ENCODE data around the gene HIGD1A. TPM values are rescaled to one million over a fixed set of nuclear protein-coding genes. Genes with fewer than 3 reads are reported as not detected.

The HIGD1A gene
- polyA plus RNA-seq, 1 of the 3 experiments (the other 2 are of a cell fraction): 72.1 TPM

DNA sequence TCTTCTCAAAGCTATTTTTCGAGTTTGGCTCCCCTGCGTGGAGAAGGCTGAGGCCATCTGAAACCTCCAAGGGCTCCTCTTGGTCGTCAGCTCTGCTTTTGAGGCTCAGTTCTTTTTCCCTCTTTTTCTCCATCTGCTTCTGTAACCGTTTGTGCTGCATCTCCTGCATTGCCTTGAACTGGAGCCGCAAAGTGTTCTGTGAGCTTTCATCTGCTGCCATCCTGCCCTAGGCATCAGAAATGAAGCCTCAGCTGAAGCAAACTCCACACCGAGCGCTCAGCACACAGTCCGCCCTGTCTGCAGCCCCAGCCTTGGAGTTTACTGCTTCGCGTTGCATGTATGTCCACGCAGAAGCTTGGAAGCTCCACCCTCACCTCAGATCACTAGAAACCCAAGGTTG is 46.2 kb downstream of the HIGD1A start (continued):
- TF ChIP-seq, protein P1, sequence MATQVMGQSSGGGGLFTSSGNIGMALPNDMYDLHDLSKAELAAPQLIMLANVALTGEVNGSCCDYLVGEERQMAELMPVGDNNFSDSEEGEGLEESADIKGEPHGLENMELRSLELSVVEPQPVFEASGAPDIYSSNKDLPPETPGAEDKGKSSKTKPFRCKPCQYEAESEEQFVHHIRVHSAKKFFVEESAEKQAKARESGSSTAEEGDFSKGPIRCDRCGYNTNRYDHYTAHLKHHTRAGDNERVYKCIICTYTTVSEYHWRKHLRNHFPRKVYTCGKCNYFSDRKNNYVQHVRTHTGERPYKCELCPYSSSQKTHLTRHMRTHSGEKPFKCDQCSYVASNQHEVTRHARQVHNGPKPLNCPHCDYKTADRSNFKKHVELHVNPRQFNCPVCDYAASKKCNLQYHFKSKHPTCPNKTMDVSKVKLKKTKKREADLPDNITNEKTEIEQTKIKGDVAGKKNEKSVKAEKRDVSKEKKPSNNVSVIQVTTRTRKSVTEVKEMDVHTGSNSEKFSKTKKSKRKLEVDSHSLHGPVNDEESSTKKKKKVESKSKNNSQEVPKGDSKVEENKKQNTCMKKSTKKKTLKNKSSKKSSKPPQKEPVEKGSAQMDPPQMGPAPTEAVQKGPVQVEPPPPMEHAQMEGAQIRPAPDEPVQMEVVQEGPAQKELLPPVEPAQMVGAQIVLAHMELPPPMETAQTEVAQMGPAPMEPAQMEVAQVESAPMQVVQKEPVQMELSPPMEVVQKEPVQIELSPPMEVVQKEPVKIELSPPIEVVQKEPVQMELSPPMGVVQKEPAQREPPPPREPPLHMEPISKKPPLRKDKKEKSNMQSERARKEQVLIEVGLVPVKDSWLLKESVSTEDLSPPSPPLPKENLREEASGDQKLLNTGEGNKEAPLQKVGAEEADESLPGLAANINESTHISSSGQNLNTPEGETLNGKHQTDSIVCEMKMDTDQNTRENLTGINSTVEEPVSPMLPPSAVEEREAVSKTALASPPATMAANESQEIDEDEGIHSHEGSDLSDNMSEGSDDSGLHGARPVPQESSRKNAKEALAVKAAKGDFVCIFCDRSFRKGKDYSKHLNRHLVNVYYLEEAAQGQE (IDR thresholded peaks at IDR 0.05; ENCODE audit: low read depth, low read length): no peak
- TF ChIP-seq ZBTB33 (IDR thresholded peaks at IDR 0.05; ENCODE audit: borderline replicate concordance, low read depth): no peak

DNA sequence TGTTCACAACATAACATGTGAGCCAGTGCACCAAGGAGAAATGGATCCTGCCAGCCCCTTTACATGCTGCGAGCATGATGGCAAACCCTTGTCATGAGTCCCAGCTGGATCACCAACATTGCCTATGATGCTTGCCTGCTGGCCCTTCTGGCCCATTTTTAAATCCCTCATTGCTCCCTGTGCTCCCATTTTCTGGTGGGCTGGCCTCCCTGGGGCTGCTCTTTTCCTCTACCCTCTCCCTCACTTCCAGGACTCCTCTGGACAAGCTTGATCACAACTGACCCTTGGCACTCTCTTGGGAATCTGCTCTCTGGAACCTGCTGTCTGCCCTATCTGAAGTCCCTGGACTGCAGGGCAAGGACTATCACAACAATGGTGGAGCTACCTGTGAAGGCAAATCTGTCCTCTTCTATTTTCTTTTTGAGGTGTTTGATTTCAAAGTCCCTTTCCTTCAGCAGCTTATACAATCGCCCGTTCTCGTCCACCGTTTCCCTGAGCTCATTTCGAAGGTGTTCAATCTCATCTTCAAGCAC is 47.5 kb downstream of the HIGD1A start:
- H3K79me2 ChIP-seq (ENCODE audit: insufficient read depth): no peaks in the 10 kb centered on the region
- H4K20me1 ChIP-seq (ENCODE audit: insufficient read depth): no peaks in the 10 kb centered on the region
- H3K36me3 ChIP-seq (replicated peaks in 1 of 2; ENCODE audit: control insufficient read depth in 1 of 2, insufficient read depth in 2 of 2, low read length in 1 of 2): no peaks in the 10 kb centered on the region
- no peaks in the 10 kb centered on the region for H3K9me2 ChIP-seq
- H3K4me1 ChIP-seq (ENCODE audit: control insufficient read depth in 1 of 2, insufficient read depth in 2 of 2, low read depth in 1 of 2, low read length in 1 of 2): peaks cover 0 to 4% of the 10 kb centered on the region in 2 experiments; a peak in 1 of 4 replicates
- H2AFZ ChIP-seq (ENCODE audit: low read depth): no peak overlapping the region
- TF ChIP-seq MAX (IDR thresholded peaks at IDR 0.05; ENCODE audit: low read depth) (no peak), JUND (IDR thresholded peaks at IDR 0.05) (no peak), FOXM1 (IDR thresholded peaks at IDR 0.05; ENCODE audit: low read depth) (no peak), NRF1 (IDR thresholded peaks at IDR 0.05; ENCODE audit: low read depth, low read length) (no peak), TAF1 (IDR thresholded peaks at IDR 0.05; ENCODE audit: borderline replicate concordance, low read depth, low read length) (no peak), RXRA (IDR thresholded peaks at IDR 0.05; ENCODE audit: borderline replicate concordance, low read depth) (no peak), ZBTB33 (IDR thresholded peaks at IDR 0.05; ENCODE audit: borderline replicate concordance, low read depth) (no peak), RCOR1 (IDR thresholded peaks at IDR 0.05; ENCODE audit: low read length) (no peak), RAD21 (IDR thresholded peaks at IDR 0.05; ENCODE audit: low read length) (no peak), TCF12 (IDR thresholded peaks at IDR 0.05) (no peak), FOSL2 (IDR thresholded peaks at IDR 0.05; ENCODE audit: borderline replicate concordance, low read depth) (no peak)
- DNase-seq: no peak
- no peaks in the 10 kb centered on the region for H3K27me3 ChIP-seq (ENCODE audit: insufficient read depth)
- no peak overlapping the region for H3K27ac ChIP-seq (ENCODE audit: low read depth in 2 of 2, low read length in 1 of 2)
- POLR2A ChIA-PET: no interaction called here
- no peaks in the 10 kb centered on the region for H3K9me3 ChIP-seq
- no peak overlapping the region for H3K4me2 ChIP-seq
- no peak overlapping the region for H3K9ac ChIP-seq
- CTCF ChIA-PET: interaction anchor here (1.0 to 10.3 kb wide), 5 partner anchors 9 to 63 kb away, joined by 3 to 92 read pairs (median 6); no protein-coding TSS in a partner anchor
- H3F3A ChIP-seq (replicated peaks; ENCODE audit: insufficient read depth): no peaks in the 10 kb centered on the region
- 83% methylated on average over 6 of the region's 6 CpGs for WGBS (ENCODE audit: low lambda C conversion rate)
- H3K4me3 ChIP-seq (ENCODE audit: low read depth in 2 of 2, low read length in 1 of 2): no peak overlapping the region

Data from SK-N-SH (cell line).